Measurements from ENCODE around the gene BCAR3.
A peak's percentile ranks its signal among the peaks of the same experiment; 100 is the strongest.

BCAR3 gene

GRCh38 chr1:93596329-93597089 lies 85.1 kb downstream of the BCAR3 start:
- peaks cover 25% of the 10 kb centered on the region for H3K79me1 ChIP-seq (replicated peaks; ENCODE audit: low read length, poor library complexity, severe bottlenecking)
- H3K27ac ChIP-seq (ENCODE audit: low read length, poor library complexity, severe bottlenecking) = no peak overlapping the region
- H3K18ac ChIP-seq (ENCODE audit: low read depth in 1 of 2, low read length in 2 of 2) = no peak overlapping the region
- no peak overlapping the region for H2BK15ac ChIP-seq (ENCODE audit: low read depth, poor library complexity, severe bottlenecking)
- H3K4me2 ChIP-seq (ENCODE audit: low read length, poor library complexity, severe bottlenecking) = no peak overlapping the region
- no peak overlapping the region for H3K14ac ChIP-seq (ENCODE audit: low read length in 2 of 2)
- H2AFZ ChIP-seq (ENCODE audit: low read depth, low read length) = no peak overlapping the region
- peak overlapping the region; percentile 79 for H3K9ac ChIP-seq (ENCODE audit: low read length)
- no peak overlapping the region for H4K91ac ChIP-seq (ENCODE audit: low read length)
- no peaks in the 10 kb centered on the region for H3K9me3 ChIP-seq (ENCODE audit: control insufficient read depth, low read length)
- 100% methylated on average over 4 of the region's 4 CpGs for whole genome bisulfite sequencing
- DNase-seq = no peak
- no peak overlapping the region for H2BK120ac ChIP-seq (ENCODE audit: low read depth, low read length)
- H4K8ac ChIP-seq (ENCODE audit: low read length) = no peak overlapping the region
- no peak overlapping the region for H3K4me3 ChIP-seq (ENCODE audit: insufficient read depth in 1 of 2, low read depth in 1 of 2, low read length in 2 of 2)
- no peaks in the 10 kb centered on the region for H3K27me3 ChIP-seq (ENCODE audit: control insufficient read depth in 1 of 2, insufficient read depth in 1 of 2, low read length in 2 of 2)
- no peak overlapping the region for H2BK5ac ChIP-seq (ENCODE audit: low read depth, low read length, poor library complexity, severe bottlenecking)
- no peak overlapping the region for H2BK12ac ChIP-seq (ENCODE audit: low read length in 2 of 2)
- peaks cover 12 to 15% of the 10 kb centered on the region in 2 experiments for H3K36me3 ChIP-seq (ENCODE audit: control insufficient read depth in 1 of 2, insufficient read depth in 2 of 2, low read depth in 1 of 2, low read length in 2 of 2)
- H3K4me1 ChIP-seq (ENCODE audit: control insufficient read depth, insufficient read depth, low read depth, low read length) = peaks cover 27% of the 10 kb centered on the region
- no peak overlapping the region for H3K23ac ChIP-seq (ENCODE audit: low read length in 2 of 2)
- no peak overlapping the region for H2AK5ac ChIP-seq (ENCODE audit: low read length, severe bottlenecking)
- no peak overlapping the region for H3K4ac ChIP-seq (ENCODE audit: low read depth in 1 of 2, low read length in 2 of 2)

GRCh38 chr1:93595743-93596142 lies 85.9 kb downstream of the BCAR3 start:
- H3K9me3 ChIP-seq (ENCODE audit: control insufficient read depth, low read length) = no peaks in the 10 kb centered on the region
- no peak overlapping the region for H3K4me3 ChIP-seq (ENCODE audit: insufficient read depth in 1 of 2, low read depth in 1 of 2, low read length in 2 of 2)
- peaks cover 23% of the 10 kb centered on the region for H3K79me1 ChIP-seq (replicated peaks; ENCODE audit: low read length, poor library complexity, severe bottlenecking)
- WGBS = 97% methylated on average over 4 of the region's 4 CpGs
- H2BK15ac ChIP-seq (ENCODE audit: low read depth, poor library complexity, severe bottlenecking) = no peak overlapping the region
- H2BK12ac ChIP-seq (ENCODE audit: low read length in 2 of 2) = no peak overlapping the region
- H2AFZ ChIP-seq (ENCODE audit: low read depth, low read length) = no peak overlapping the region
- no peaks in the 10 kb centered on the region for H3K27me3 ChIP-seq (ENCODE audit: control insufficient read depth in 1 of 2, insufficient read depth in 1 of 2, low read length in 2 of 2)
- H3K23ac ChIP-seq (ENCODE audit: low read length in 2 of 2) = peak overlapping the region in 1 of 2 experiments; percentile 37
- no peak overlapping the region for H4K91ac ChIP-seq (ENCODE audit: low read length)
- peak overlapping the region; percentile 79 for H3K9ac ChIP-seq (ENCODE audit: low read length)
- no peak overlapping the region for H3K18ac ChIP-seq (ENCODE audit: low read depth in 1 of 2, low read length in 2 of 2)
- no peak overlapping the region for H3K4ac ChIP-seq (ENCODE audit: low read depth in 1 of 2, low read length in 2 of 2)
- no peak overlapping the region for H3K14ac ChIP-seq (ENCODE audit: low read length in 2 of 2)
- H3K27ac ChIP-seq (ENCODE audit: low read length, poor library complexity, severe bottlenecking) = no peak overlapping the region
- H2BK120ac ChIP-seq (ENCODE audit: low read depth, low read length) = no peak overlapping the region
- H3K4me2 ChIP-seq (ENCODE audit: low read length, poor library complexity, severe bottlenecking) = no peak overlapping the region
- no peak overlapping the region for H2AK5ac ChIP-seq (ENCODE audit: low read length, severe bottlenecking)
- peaks cover 26% of the 10 kb centered on the region for H3K4me1 ChIP-seq (ENCODE audit: control insufficient read depth, insufficient read depth, low read depth, low read length)
- no peak overlapping the region for H4K8ac ChIP-seq (ENCODE audit: low read length)
- peaks cover 11 to 19% of the 10 kb centered on the region in 2 experiments for H3K36me3 ChIP-seq (ENCODE audit: control insufficient read depth in 1 of 2, insufficient read depth in 2 of 2, low read depth in 1 of 2, low read length in 2 of 2)
- H2BK5ac ChIP-seq (ENCODE audit: low read depth, low read length, poor library complexity, severe bottlenecking) = no peak overlapping the region
- DNase-seq = no peak

- H3K18ac ChIP-seq (ENCODE audit: low read depth in 1 of 2, low read length in 2 of 2) = no peak overlapping the region
These were observed 86.4 kb downstream of the BCAR3 start for GRCh38 chr1:93595266-93595665.

GRCh38 chr1:93594603-93594880 lies 87.1 kb downstream of the BCAR3 start:
- 50% methylated on average over 1 of the region's 1 CpG for WGBS
- Histone ChIP-seq H2BK12ac (ENCODE audit: low read length in 2 of 2) (peak overlapping the region in 1 of 2 experiments; percentile 90), H3K23ac (ENCODE audit: low read length in 2 of 2) (peak overlapping the region in 1 of 2 experiments; percentile 34), H3K18ac (ENCODE audit: low read depth in 1 of 2, low read length in 2 of 2) (peak overlapping the region; percentile 11 to 64), H3K79me1 (replicated peaks; ENCODE audit: low read length, poor library complexity, severe bottlenecking) (peaks cover 27% of the 10 kb centered on the region), H2BK5ac (ENCODE audit: low read depth, low read length, poor library complexity, severe bottlenecking) (no peak overlapping the region), H3K36me3 (ENCODE audit: control insufficient read depth in 1 of 2, insufficient read depth in 2 of 2, low read depth in 1 of 2, low read length in 2 of 2) (peaks cover 14 to 31% of the 10 kb centered on the region in 2 experiments), H3K4ac (ENCODE audit: low read depth in 1 of 2, low read length in 2 of 2) (peak overlapping the region in 1 of 2 experiments; percentile 17), H3K9ac (ENCODE audit: low read length) (peak overlapping the region; percentile 79), H2BK120ac (ENCODE audit: low read depth, low read length) (no peak overlapping the region), H3K4me3 (ENCODE audit: insufficient read depth in 1 of 2, low read depth in 1 of 2, low read length in 2 of 2) (no peak overlapping the region), H2AFZ (ENCODE audit: low read depth, low read length) (no peak overlapping the region), H4K8ac (ENCODE audit: low read length) (no peak overlapping the region), H4K91ac (ENCODE audit: low read length) (no peak overlapping the region), H3K4me1 (ENCODE audit: control insufficient read depth, insufficient read depth, low read depth, low read length) (peaks cover 24% of the 10 kb centered on the region), H3K4me2 (ENCODE audit: low read length, poor library complexity, severe bottlenecking) (no peak overlapping the region), H2BK15ac (ENCODE audit: low read depth, poor library complexity, severe bottlenecking) (no peak overlapping the region), H3K9me3 (ENCODE audit: control insufficient read depth, low read length) (no peaks in the 10 kb centered on the region), H3K14ac (ENCODE audit: low read length in 2 of 2) (no peak overlapping the region), H2AK5ac (ENCODE audit: low read length, severe bottlenecking) (no peak overlapping the region), H3K27ac (ENCODE audit: low read length, poor library complexity, severe bottlenecking) (no peak overlapping the region), H3K27me3 (ENCODE audit: control insufficient read depth in 1 of 2, insufficient read depth in 1 of 2, low read length in 2 of 2) (no peaks in the 10 kb centered on the region)
- DNase-seq = no peak

More at GRCh38 chr1:93595266-93595665, 86.4 kb downstream of the BCAR3 start:
- WGBS = 73% methylated on average over 2 of the region's 2 CpGs
- no peak overlapping the region for H2BK120ac ChIP-seq (ENCODE audit: low read depth, low read length)
- H3K4me2 ChIP-seq (ENCODE audit: low read length, poor library complexity, severe bottlenecking) = no peak overlapping the region
- no peak overlapping the region for H3K23ac ChIP-seq (ENCODE audit: low read length in 2 of 2)
- H3K79me1 ChIP-seq (replicated peaks; ENCODE audit: low read length, poor library complexity, severe bottlenecking) = peaks cover 21% of the 10 kb centered on the region
- peak; percentile 72 for DNase-seq
- H2BK12ac ChIP-seq (ENCODE audit: low read length in 2 of 2) = no peak overlapping the region
- no peak overlapping the region for H3K27ac ChIP-seq (ENCODE audit: low read length, poor library complexity, severe bottlenecking)
- no peak overlapping the region for H3K14ac ChIP-seq (ENCODE audit: low read length in 2 of 2)
- H3K4ac ChIP-seq (ENCODE audit: low read depth in 1 of 2, low read length in 2 of 2) = peak overlapping the region in 1 of 2 experiments; percentile 5
- no peak overlapping the region for H3K4me3 ChIP-seq (ENCODE audit: insufficient read depth in 1 of 2, low read depth in 1 of 2, low read length in 2 of 2)
- H4K8ac ChIP-seq (ENCODE audit: low read length) = no peak overlapping the region
- H4K91ac ChIP-seq (ENCODE audit: low read length) = no peak overlapping the region
- H2AK5ac ChIP-seq (ENCODE audit: low read length, severe bottlenecking) = no peak overlapping the region
- H3K27me3 ChIP-seq (ENCODE audit: control insufficient read depth in 1 of 2, insufficient read depth in 1 of 2, low read length in 2 of 2) = no peaks in the 10 kb centered on the region
- H2AFZ ChIP-seq (ENCODE audit: low read depth, low read length) = no peak overlapping the region
- H2BK15ac ChIP-seq (ENCODE audit: low read depth, poor library complexity, severe bottlenecking) = no peak overlapping the region
- H3K4me1 ChIP-seq (ENCODE audit: control insufficient read depth, insufficient read depth, low read depth, low read length) = peaks cover 24% of the 10 kb centered on the region
- H3K36me3 ChIP-seq (ENCODE audit: control insufficient read depth in 1 of 2, insufficient read depth in 2 of 2, low read depth in 1 of 2, low read length in 2 of 2) = peaks cover 8 to 23% of the 10 kb centered on the region in 2 experiments
- peak overlapping the region; percentile 79 for H3K9ac ChIP-seq (ENCODE audit: low read length)
- no peak overlapping the region for H2BK5ac ChIP-seq (ENCODE audit: low read depth, low read length, poor library complexity, severe bottlenecking)
- H3K9me3 ChIP-seq (ENCODE audit: control insufficient read depth, low read length) = no peaks in the 10 kb centered on the region

All from mesenchymal stem cell (in vitro differentiated cells and primary cell).